Retinal pigment epithelial cell (primary cell): Measurements from ENCODE around the gene SERPINB11.
A peak's percentile ranks its signal among the peaks of the same experiment; 100 is the strongest.

Experiments
- DNase-seq: peaks from one replicate; pipeline ENCODE4 v3.0.0-alpha.2; 2010; ENCODE audit warnings: low read depth
- H3K4me3 ChIP-seq: 2 replicates; pipeline ENCODE4 v1.5.1; 2011; ENCODE audit warnings: mild to moderate bottlenecking, low read length, control low read depth, moderate library complexity
- CTCF ChIP-seq: conservative IDR thresholded peaks from 2 replicates; pipeline ENCODE4 v1.5.1; 2011; ENCODE audit warnings: low read depth, low read length, control low read depth, inconsistent platforms

Gene SERPINB11

GRCh38 chr18:63731215-63731614 lies 28.5 kb downstream of the SERPINB11 start:
- TF ChIP-seq CTCF: no peak
- no peak for DNase-seq
- no peak overlapping the region for H3K4me3 ChIP-seq

GRCh38 chr18:63736876-63737275 lies 34.1 kb downstream of the SERPINB11 start:
- no peak for TF ChIP-seq CTCF
- DNase-seq: no peak
- no peak overlapping the region for H3K4me3 ChIP-seq

GRCh38 chr18:63741769-63742168 lies 39.0 kb downstream of the SERPINB11 start:
- peak; percentile 56 for TF ChIP-seq CTCF
- no peak for DNase-seq
- H3K4me3 ChIP-seq: no peak overlapping the region

GRCh38 chr18:63747006-63747405 lies 44.2 kb downstream of the SERPINB11 start:
- no peak for TF ChIP-seq CTCF

GRCh38 chr18:63749489-63749888 lies 46.7 kb downstream of the SERPINB11 start:
- DNase-seq: no peak
- no peak for TF ChIP-seq CTCF
- H3K4me3 ChIP-seq: no peak overlapping the region

More at GRCh38 chr18:63747006-63747405, 44.2 kb downstream of the SERPINB11 start:
- no peak for DNase-seq
- no peak overlapping the region for H3K4me3 ChIP-seq

- DNase-seq: no peak
- H3K4me3 ChIP-seq: no peak overlapping the region
- TF ChIP-seq CTCF: no peak
Observed at GRCh38 chr18:63752636-63753035, 49.9 kb downstream of the SERPINB11 start.

GRCh38 chr18:63753676-63754075 lies 50.9 kb downstream of the SERPINB11 start:
- no peak for TF ChIP-seq CTCF
- no peak for DNase-seq
- no peak overlapping the region for H3K4me3 ChIP-seq
